ENCODE measurements around the gene SLIT1. TPM values are rescaled to one million over a fixed set of nuclear protein-coding genes. Genes with fewer than 3 reads are reported as not detected.

The SLIT1 gene
- total RNA-seq, 1 donor from 2014 or later, result 0.23 TPM

DNA sequence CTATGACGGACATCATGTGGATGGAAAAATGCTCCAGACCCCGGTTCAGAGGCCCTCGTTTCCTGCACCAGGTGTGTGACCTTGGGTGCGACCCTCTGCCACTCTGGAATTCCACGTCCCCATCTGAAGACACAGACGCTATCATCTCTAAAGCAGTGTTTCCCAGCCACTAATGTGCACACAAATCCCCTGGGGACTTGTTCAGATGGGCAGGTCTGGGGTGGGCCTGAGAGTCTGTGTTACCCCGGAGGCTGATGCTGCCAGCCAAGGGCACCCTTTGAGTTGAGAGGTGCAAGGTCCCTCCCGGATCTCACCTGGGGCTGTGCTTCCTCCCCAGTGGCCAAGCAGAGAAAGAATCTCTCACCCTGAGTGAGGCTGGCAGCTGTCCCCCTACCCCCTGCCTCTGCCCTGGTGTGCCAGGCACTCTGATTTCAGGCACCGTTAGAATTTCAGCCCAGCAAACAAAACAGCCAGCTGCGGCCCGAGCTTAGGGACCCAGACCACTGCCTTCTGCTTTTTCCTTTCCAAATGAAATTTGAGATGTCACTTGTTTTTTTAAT is 90.0 kb downstream of the SLIT1 start:
- H3K27me3 ChIP-seq (ENCODE audit: insufficient read depth, low read length), result peaks cover 44% of the 10 kb centered on the region
- no peaks in the 10 kb centered on the region for H3K36me3 ChIP-seq (ENCODE audit: insufficient read depth, low read length)
- no peak for FAIRE-seq
- Mint-ChIP-seq H3K27ac (ENCODE audit: unreplicated experiment) (no peak overlapping the region), H3K27me3 (ENCODE audit: low read depth, unreplicated experiment) (peaks cover 67% of the 10 kb centered on the region), H3K9me3 (ENCODE audit: unreplicated experiment) (no peaks in the 10 kb centered on the region), H3K36me3 (ENCODE audit: low read depth, unreplicated experiment) (no peaks in the 10 kb centered on the region), H3K4me3 (ENCODE audit: unreplicated experiment) (no peak overlapping the region), H3K4me1 (ENCODE audit: low read depth, unreplicated experiment) (no peaks in the 10 kb centered on the region)
- no peaks in the 10 kb centered on the region for H3K4me1 ChIP-seq (ENCODE audit: insufficient read depth, low read length)
- H3K4me2 ChIP-seq (ENCODE audit: low read length), result no peak overlapping the region
- no peaks in the 10 kb centered on the region for H3K79me2 ChIP-seq (ENCODE audit: insufficient read depth, low read length)
- no peak overlapping the region for H3K9ac ChIP-seq (ENCODE audit: low read length)
- no peak overlapping the region for H3K4me3 ChIP-seq (ENCODE audit: insufficient read depth, low read depth, low read length)
- H3K27ac ChIP-seq (ENCODE audit: low read depth, low read length), result no peak overlapping the region
- peaks cover 3% of the 10 kb centered on the region for H3K9me3 ChIP-seq (ENCODE audit: insufficient read depth, low read depth, low read length)
- TF ChIP-seq EZH2 (IDR thresholded peaks at IDR 0.05; ENCODE audit: insufficient read depth, low read length), result no peak
- TF ChIP-seq, protein P1, sequence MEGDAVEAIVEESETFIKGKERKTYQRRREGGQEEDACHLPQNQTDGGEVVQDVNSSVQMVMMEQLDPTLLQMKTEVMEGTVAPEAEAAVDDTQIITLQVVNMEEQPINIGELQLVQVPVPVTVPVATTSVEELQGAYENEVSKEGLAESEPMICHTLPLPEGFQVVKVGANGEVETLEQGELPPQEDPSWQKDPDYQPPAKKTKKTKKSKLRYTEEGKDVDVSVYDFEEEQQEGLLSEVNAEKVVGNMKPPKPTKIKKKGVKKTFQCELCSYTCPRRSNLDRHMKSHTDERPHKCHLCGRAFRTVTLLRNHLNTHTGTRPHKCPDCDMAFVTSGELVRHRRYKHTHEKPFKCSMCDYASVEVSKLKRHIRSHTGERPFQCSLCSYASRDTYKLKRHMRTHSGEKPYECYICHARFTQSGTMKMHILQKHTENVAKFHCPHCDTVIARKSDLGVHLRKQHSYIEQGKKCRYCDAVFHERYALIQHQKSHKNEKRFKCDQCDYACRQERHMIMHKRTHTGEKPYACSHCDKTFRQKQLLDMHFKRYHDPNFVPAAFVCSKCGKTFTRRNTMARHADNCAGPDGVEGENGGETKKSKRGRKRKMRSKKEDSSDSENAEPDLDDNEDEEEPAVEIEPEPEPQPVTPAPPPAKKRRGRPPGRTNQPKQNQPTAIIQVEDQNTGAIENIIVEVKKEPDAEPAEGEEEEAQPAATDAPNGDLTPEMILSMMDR (IDR thresholded peaks at IDR 0.05; ENCODE audit: insufficient read depth, low read depth, low read length), result no peak
- H2AFZ ChIP-seq (ENCODE audit: low read depth, low read length), result no peak overlapping the region
- H4K20me1 ChIP-seq (ENCODE audit: insufficient read depth, low read length), result no peaks in the 10 kb centered on the region
- no peak for DNase-seq (ENCODE audit: low read depth)

GRCh38 chr10:97090644-97091043 is 95.1 kb downstream of the SLIT1 start:
- TF ChIP-seq, protein P1 (IDR thresholded peaks at IDR 0.05; ENCODE audit: insufficient read depth, low read depth, low read length), result no peak
- peaks cover 3% of the 10 kb centered on the region for H3K9me3 ChIP-seq (ENCODE audit: insufficient read depth, low read depth, low read length)
- peaks cover 13% of the 10 kb centered on the region for H3K4me1 Mint-ChIP-seq (ENCODE audit: low read depth, unreplicated experiment)
- H3K27me3 ChIP-seq (ENCODE audit: insufficient read depth, low read length), result peaks cover 34% of the 10 kb centered on the region
- no peaks in the 10 kb centered on the region for H3K79me2 ChIP-seq (ENCODE audit: insufficient read depth, low read length)
- H3K4me1 ChIP-seq (ENCODE audit: insufficient read depth, low read length), result no peaks in the 10 kb centered on the region
- peaks cover 75% of the 10 kb centered on the region for H3K27me3 Mint-ChIP-seq (ENCODE audit: low read depth, unreplicated experiment)
- no peak for DNase-seq (ENCODE audit: low read depth)
- no peak overlapping the region for H3K4me3 Mint-ChIP-seq (ENCODE audit: unreplicated experiment)
- no peaks in the 10 kb centered on the region for H3K36me3 Mint-ChIP-seq (ENCODE audit: low read depth, unreplicated experiment)
- H3K27ac Mint-ChIP-seq (ENCODE audit: unreplicated experiment), result no peak overlapping the region
- H3K4me2 ChIP-seq (ENCODE audit: low read length), result no peak overlapping the region
- H3K4me3 ChIP-seq (ENCODE audit: insufficient read depth, low read depth, low read length), result no peak overlapping the region
- no peak overlapping the region for H3K27ac ChIP-seq (ENCODE audit: low read depth, low read length)
- no peaks in the 10 kb centered on the region for H3K9me3 Mint-ChIP-seq (ENCODE audit: unreplicated experiment)
- H3K9ac ChIP-seq (ENCODE audit: low read length), result no peak overlapping the region
- no peak overlapping the region for H2AFZ ChIP-seq (ENCODE audit: low read depth, low read length)
- no peak for FAIRE-seq
- no peaks in the 10 kb centered on the region for H3K36me3 ChIP-seq (ENCODE audit: insufficient read depth, low read length)
- no peaks in the 10 kb centered on the region for H4K20me1 ChIP-seq (ENCODE audit: insufficient read depth, low read length)

DNA sequence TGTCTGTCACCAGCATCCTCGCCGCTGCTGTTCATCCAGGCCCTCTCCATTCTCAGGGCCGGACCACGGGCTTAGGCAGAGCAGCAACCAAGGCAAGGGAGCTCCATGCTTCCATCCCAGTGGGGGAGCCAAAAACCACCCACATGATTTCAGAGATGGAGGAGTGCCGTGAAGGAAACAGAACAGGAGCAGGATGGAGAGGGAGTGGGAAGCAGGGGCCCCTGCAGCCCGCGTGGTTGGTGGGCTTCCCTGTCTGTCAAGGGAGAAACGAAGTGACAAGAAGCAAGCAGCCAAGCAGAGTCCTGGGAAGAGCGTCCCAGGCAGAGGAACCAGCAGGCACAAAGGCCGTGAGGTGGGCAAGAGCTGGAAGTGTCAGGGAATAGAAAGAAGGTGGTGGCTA is 95.7 kb downstream of the SLIT1 start:
- Mint-ChIP-seq H3K9me3 (ENCODE audit: unreplicated experiment) (no peaks in the 10 kb centered on the region), H3K27ac (ENCODE audit: unreplicated experiment) (no peak overlapping the region), H3K4me1 (ENCODE audit: low read depth, unreplicated experiment) (peaks cover 13% of the 10 kb centered on the region), H3K4me3 (ENCODE audit: unreplicated experiment) (no peak overlapping the region), H3K27me3 (ENCODE audit: low read depth, unreplicated experiment) (peaks cover 71% of the 10 kb centered on the region), H3K36me3 (ENCODE audit: low read depth, unreplicated experiment) (no peaks in the 10 kb centered on the region)
- Histone ChIP-seq H3K9ac (ENCODE audit: low read length) (no peak overlapping the region), H3K4me1 (ENCODE audit: insufficient read depth, low read length) (no peaks in the 10 kb centered on the region), H3K4me3 (ENCODE audit: insufficient read depth, low read depth, low read length) (no peak overlapping the region), H4K20me1 (ENCODE audit: insufficient read depth, low read length) (no peaks in the 10 kb centered on the region), H2AFZ (ENCODE audit: low read depth, low read length) (no peak overlapping the region), H3K27me3 (ENCODE audit: insufficient read depth, low read length) (peaks cover 31% of the 10 kb centered on the region), H3K4me2 (ENCODE audit: low read length) (no peak overlapping the region), H3K9me3 (ENCODE audit: insufficient read depth, low read depth, low read length) (peaks cover 3% of the 10 kb centered on the region), H3K79me2 (ENCODE audit: insufficient read depth, low read length) (no peaks in the 10 kb centered on the region), H3K27ac (ENCODE audit: low read depth, low read length) (no peak overlapping the region), H3K36me3 (ENCODE audit: insufficient read depth, low read length) (no peaks in the 10 kb centered on the region)
- FAIRE-seq (no peak), DNase-seq (ENCODE audit: low read depth) (no peak)
- TF ChIP-seq, protein P1 (IDR thresholded peaks at IDR 0.05; ENCODE audit: insufficient read depth, low read depth, low read length), result no peak
- TF ChIP-seq EZH2 (IDR thresholded peaks at IDR 0.05; ENCODE audit: insufficient read depth, low read length), result no peak
